Measurements from ENCODE around the gene ADRB1.

GRCh38 chr10:114059561-114059960 is 15.9 kb downstream of the ADRB1 start:
- TF ChIP-seq CTCF (IDR thresholded peaks at IDR 0.05) (no peak), POLR2A (IDR thresholded peaks at IDR 0.05) (no peak), POLR2AphosphoS5 (IDR thresholded peaks at IDR 0.05) (no peak), EP300 (IDR thresholded peaks at IDR 0.05) (no peak)

Measured in upper lobe of left lung (tissue), 4 donors.